Ovary (tissue), 9 donors: ENCODE results near the gene FAM53B. TPM values are rescaled to one million over a fixed set of nuclear protein-coding genes. Genes with fewer than 3 reads are reported as not detected.

Experiments used
- DNase-seq, 5 donors: peaks; one replicate each; pipeline ENCODE4 v3.0.0-alpha.2; 2019 to 2020
- H3K27ac ChIP-seq, 2 donors: fragments of 200-600 bp; one replicate each; pipeline versions ENCODE4 v1.5.1 to v1.8.0; 2019 to 2022
- H3K27me3 ChIP-seq: fragments of 200-600 bp; one replicate; pipeline ENCODE4 v1.8.0; 2022
- H3K36me3 ChIP-seq: fragments of 200-600 bp; sonication (generic); one replicate; pipeline ENCODE4 v1.5.1; 2019
- H3K4me1 ChIP-seq: one replicate; pipeline ENCODE4 v1.8.1; 2013; ENCODE audit warnings: mild to moderate bottlenecking, moderate library complexity; ENCODE audit not compliant: insufficient read depth
- H3K4me3 ChIP-seq: fragments of 200-600 bp; sonication (generic); one replicate; pipeline ENCODE4 v1.5.1; 2017
- H3K9me3 ChIP-seq, 2 donors: fragments of 200-600 bp in 1 of 2; sonication (generic) in 1 of 2; one replicate each; pipeline versions ENCODE4 v1.5.1 to v1.8.1; 2013 to 2019; ENCODE audit warnings: mild to moderate bottlenecking in 1 of 2, moderate library complexity in 1 of 2
- EP300 ChIP-seq: sonication (generic); formaldehyde crosslinking; IDR thresholded peaks from one replicate; pipeline ENCODE4 v1.6.1; 2017; ENCODE audit warnings: antibody characterized with exemption
- POLR2A ChIP-seq: fragments of 450-650 bp; IDR thresholded peaks from one replicate; pipeline ENCODE4 v1.6.1; 2017; ENCODE audit warnings: antibody characterized with exemption, mild to moderate bottlenecking, moderate library complexity
- WGBS, 3 donors: extraction: QIAGEN DNeasy Blood & Tissue Kit in 1 of 3; methylation state at CpG; one replicate each; pipeline versions ENCODE4 v1.1.5 to v1.1.7; 2013 to 2017; 5-methylcytosine and 5-hydroxymethylcytosine counted together
- intact Hi-C, 4 donors: fragments of 100-400 bp; cut with DNase I; formaldehyde crosslinking; loops; one replicate each; pipeline versions ENCODE4 v1.11.0 to v1.15.1; 2022 to 2023
- polyA plus RNA-seq, 2 donors: library from polyadenylated mRNA; stranded (reverse); fragments of 200-250 nt in 1 of 2; fragments of 350-450 nt in 1 of 2; fragmentation: Illumina TruSeq in 1 of 2; extraction: RNeasy Lipid Tissue Mini Kit (QIAGEN cat#74804) in 1 of 2; gene quantifications; one replicate each; pipeline ENCODE4 v1.2.3, GENCODE V29; 2013 to 2014
- total RNA-seq, 7 donors: library from RNA; depleted of rRNA in 2 of 7; stranded (reverse); fragments of >200 nt in 2 of 7; fragmentation: NEBNext Ultra II Directional in 3 of 7; extraction: Animal tissue kit (Norgen Biotek cat#: 25700) in 3 of 7; gene quantifications; one replicate each; pipeline versions ENCODE4 v1.1.0 to v1.2.4, GENCODE V29; 2016 to 2023
- TF ChIP-seq, protein P1 (sequence below), 3 donors: fragments of 450-650 bp in 2 of 3; fragments of 200-600 bp in 1 of 3; IDR thresholded peaks; one replicate each; pipeline versions ENCODE4 v1.5.1 to v1.8.0; 2016 to 2022; ENCODE audit warnings: antibody characterized with exemption in 3 of 3, mild to moderate bottlenecking in 1 of 3
- donor health status: DM: no; HTN: no; CAD: no; lungs with moderate emphysema.
- donor health status: DM: no; HTN: no; CAD: no.
- donor health status: Bipolar disorder and iron deficiency.
- donor health status: DM: yes; HTN: yes; CAD: no.
- donor health status: DM: no; HTN: no; CAD: no.
- donor health status: DM: yes; HTN: yes; CAD: no.

The FAM53B gene
- total and polyA plus RNA-seq, 9 donors: 9.7 to 77.6 (median 45.5) TPM

DNA sequence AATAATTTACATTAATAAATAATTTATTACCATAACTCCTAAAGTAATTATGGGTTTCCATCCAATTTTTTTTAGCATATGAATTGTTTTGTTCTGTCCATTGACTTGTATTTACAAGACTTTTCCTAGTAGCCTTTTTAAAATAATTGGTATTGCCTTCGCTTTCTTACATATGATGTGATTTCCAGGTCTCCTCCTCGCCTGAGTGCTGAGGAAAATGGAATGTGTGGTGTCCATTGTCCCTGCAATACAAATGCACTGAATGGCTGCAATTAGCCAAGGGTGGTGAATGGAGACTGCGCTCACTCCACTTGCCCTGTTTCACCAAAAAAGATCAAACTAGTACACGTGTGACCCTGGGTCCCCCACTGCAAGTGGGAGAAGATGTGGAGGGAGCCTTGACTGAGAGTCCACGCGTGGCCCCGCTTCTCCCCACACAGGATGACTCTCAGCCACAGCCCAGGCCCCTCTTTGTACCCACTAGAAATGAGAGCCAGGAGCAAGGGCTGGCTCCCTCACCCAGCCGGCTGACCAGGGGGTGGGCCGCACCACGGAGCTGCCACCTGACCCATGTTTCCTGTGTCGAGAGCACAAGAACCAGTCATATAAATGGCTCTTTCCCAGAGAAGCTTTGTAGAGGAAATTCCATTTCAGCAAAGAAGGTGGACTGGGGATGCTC lies 52.6 kb downstream of the FAM53B start:
- Histone ChIP-seq H3K4me1 (peaks cover 13% of the 10 kb centered on the region), H3K27ac (no peak overlapping the region)
- intact Hi-C loops: no loop called here

DNA sequence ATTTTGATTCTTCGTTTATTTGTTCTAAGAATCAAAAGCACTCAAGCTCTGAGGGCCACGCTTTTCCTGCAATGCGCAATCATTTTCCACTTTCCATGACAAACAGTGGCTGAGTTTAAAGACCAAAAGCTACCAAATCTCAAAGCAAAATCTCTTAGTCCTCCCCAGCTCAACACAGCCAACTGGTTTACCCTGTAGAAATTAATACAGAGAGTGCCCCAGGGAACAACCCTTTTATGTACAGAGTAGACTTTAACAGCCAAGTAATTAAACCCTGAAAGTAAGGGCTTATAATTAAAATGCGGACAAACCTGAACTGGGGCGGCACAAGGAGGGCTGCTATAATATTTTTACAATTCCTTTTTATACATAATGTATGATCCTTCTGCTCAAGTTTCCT lies 53.2 kb downstream of the FAM53B start:
- TF ChIP-seq POLR2A (no peak), EP300 (no peak)
- TF ChIP-seq, protein P1, sequence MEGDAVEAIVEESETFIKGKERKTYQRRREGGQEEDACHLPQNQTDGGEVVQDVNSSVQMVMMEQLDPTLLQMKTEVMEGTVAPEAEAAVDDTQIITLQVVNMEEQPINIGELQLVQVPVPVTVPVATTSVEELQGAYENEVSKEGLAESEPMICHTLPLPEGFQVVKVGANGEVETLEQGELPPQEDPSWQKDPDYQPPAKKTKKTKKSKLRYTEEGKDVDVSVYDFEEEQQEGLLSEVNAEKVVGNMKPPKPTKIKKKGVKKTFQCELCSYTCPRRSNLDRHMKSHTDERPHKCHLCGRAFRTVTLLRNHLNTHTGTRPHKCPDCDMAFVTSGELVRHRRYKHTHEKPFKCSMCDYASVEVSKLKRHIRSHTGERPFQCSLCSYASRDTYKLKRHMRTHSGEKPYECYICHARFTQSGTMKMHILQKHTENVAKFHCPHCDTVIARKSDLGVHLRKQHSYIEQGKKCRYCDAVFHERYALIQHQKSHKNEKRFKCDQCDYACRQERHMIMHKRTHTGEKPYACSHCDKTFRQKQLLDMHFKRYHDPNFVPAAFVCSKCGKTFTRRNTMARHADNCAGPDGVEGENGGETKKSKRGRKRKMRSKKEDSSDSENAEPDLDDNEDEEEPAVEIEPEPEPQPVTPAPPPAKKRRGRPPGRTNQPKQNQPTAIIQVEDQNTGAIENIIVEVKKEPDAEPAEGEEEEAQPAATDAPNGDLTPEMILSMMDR (IDR thresholded peaks at IDR 0.05): no peak
- intact Hi-C loops: no loop called here
- DNase-seq: no peak
- peaks cover 10% of the 10 kb centered on the region for H3K4me1 ChIP-seq
- no peak overlapping the region for H3K4me3 ChIP-seq
- no peaks in the 10 kb centered on the region for H3K36me3 ChIP-seq
- no peak overlapping the region for H3K27ac ChIP-seq
- H3K27me3 ChIP-seq: no peaks in the 10 kb centered on the region
- 97 to 99% (median 97%) methylated on average over 5 of the region's 5 CpGs for WGBS, 3 donors
- H3K9me3 ChIP-seq: no peaks in the 10 kb centered on the region

More for the DNA sequence above, 52.6 kb downstream of the FAM53B start:
- H3K4me3 ChIP-seq: no peak overlapping the region
- H3K9me3 ChIP-seq: no peaks in the 10 kb centered on the region
- 88 to 92% (median 91%) methylated on average over 11 of the region's 11 CpGs for WGBS, 3 donors
- H3K27me3 ChIP-seq: no peaks in the 10 kb centered on the region
- DNase-seq: no peak
- no peak for TF ChIP-seq POLR2A
- TF ChIP-seq EP300: no peak
- TF ChIP-seq, protein P1 (IDR thresholded peaks at IDR 0.05): no peak
- no peaks in the 10 kb centered on the region for H3K36me3 ChIP-seq

DNA sequence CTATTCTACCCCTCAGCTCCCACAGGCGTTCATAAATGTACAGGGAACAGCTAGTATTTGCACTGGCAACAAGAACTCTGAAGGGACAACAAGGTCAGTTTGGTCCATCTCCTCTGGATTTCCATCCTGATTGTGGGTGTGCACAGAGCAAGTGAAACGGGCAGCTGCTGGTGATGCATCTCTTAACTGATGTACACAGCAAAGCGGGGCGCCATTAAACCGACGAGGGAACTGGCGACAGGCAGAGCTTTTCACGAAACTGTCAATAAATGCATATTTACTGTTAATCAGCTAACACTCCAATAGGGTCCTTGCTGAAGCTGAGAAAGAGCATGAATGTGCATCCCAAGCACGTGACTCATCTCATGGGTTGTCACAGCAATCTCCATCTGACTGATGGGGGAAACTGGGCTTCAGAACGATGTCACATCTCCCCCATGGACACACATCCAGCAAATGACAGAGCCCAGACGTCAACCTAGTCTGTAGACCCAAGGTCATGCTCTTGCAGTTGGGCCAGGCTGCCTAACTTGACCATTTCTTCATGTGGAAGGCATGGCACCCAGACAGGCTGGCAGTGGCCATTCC lies 54.2 kb downstream of the FAM53B start:
- WGBS, 3 donors: 94 to 96% (median 94%) methylated on average over 11 of the region's 11 CpGs
- TF ChIP-seq, protein P1 (IDR thresholded peaks at IDR 0.05): no peak
- no peak for TF ChIP-seq POLR2A
- no peak for TF ChIP-seq EP300
- Histone ChIP-seq H3K4me1 (peaks cover 8% of the 10 kb centered on the region), H3K27me3 (no peaks in the 10 kb centered on the region), H3K9me3 (no peaks in the 10 kb centered on the region), H3K36me3 (no peaks in the 10 kb centered on the region), H3K27ac (no peak overlapping the region), H3K4me3 (no peak overlapping the region)
- no peak for DNase-seq
- intact Hi-C loops: no loop called here

DNA sequence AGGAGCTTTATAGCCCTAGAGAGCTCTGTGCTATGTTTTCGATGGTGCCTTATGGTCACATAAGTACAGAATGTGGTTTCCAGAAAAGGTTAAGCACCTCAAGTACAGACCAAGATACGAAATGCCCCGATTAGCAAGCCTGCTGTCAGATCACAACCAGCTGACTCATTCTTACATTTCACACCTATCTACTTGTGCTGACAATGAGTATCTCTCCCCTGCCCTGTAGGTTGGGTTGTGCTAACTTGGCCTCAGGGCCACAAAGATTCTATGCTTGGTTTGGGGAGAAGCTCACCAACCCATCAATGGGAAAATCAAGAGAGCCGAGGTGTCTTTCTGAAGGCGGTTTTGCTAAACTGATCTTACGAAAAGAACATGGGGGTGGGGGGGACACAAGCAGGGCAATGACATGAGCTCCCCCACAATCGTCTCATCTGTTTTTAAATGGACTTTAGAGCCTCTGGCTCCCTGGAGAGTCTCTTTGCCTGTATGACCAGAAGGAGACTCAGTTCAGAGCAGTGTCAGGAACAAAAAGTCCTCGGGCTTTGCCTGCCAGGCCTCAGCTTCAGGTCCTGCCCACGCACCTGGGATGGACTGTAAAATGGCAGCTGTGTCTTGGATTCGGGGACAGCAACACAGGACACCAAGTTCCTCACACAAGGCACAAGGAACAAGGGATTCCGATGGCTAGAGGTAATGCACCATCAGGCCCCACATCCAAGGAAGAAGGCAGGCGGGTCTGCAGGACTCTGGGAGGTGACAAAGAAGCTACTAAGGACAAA lies 55.1 kb downstream of the FAM53B start:
- no peaks in the 10 kb centered on the region for H3K36me3 ChIP-seq
- intact Hi-C loops: no loop called here
- H3K27ac ChIP-seq: no peak overlapping the region
- TF ChIP-seq, protein P1 (IDR thresholded peaks at IDR 0.05): no peak
- TF ChIP-seq POLR2A: no peak
- no peak for TF ChIP-seq EP300
- no peaks in the 10 kb centered on the region for H3K27me3 ChIP-seq
- DNase-seq: no peak
- peaks cover 8% of the 10 kb centered on the region for H3K4me1 ChIP-seq
- H3K4me3 ChIP-seq: no peak overlapping the region
- 86 to 87% (median 87%) methylated on average over 12 of the region's 12 CpGs for WGBS, 3 donors
- H3K9me3 ChIP-seq: no peaks in the 10 kb centered on the region
